ENCODE data around the gene AZIN2.

AZIN2 gene

GRCh38 chr1:33072707-33073106 is 8.2 kb upstream of the AZIN2 start:
- Histone ChIP-seq H3K27me3 (ENCODE audit: low read length) (no peaks in the 10 kb centered on the region), H3K9me3 (ENCODE audit: insufficient read depth, low read length) (no peaks in the 10 kb centered on the region), H3K9ac (ENCODE audit: low read length) (no peak overlapping the region), H3K27ac (ENCODE audit: low read depth, low read length) (no peak overlapping the region), H3K9me2 (replicated peaks; ENCODE audit: insufficient read depth, low read length) (no peaks in the 10 kb centered on the region), H4K20me1 (ENCODE audit: low read depth, low read length) (no peaks in the 10 kb centered on the region), H3K36me3 (ENCODE audit: low read length) (no peaks in the 10 kb centered on the region), H3K4me2 (ENCODE audit: low read depth, low read length, poor library complexity, severe bottlenecking) (no peak overlapping the region), H2AFZ (ENCODE audit: low read depth, low read length, severe bottlenecking) (no peak overlapping the region), H3K4me3 (ENCODE audit: insufficient read depth, low read length, poor library complexity, severe bottlenecking) (no peak overlapping the region), H3K79me2 (ENCODE audit: insufficient read depth, low read length) (no peaks in the 10 kb centered on the region), H3F3A (ENCODE audit: insufficient read depth) (no peaks in the 10 kb centered on the region)
- TF ChIP-seq EZH2phosphoT487 (conservative IDR thresholded peaks at IDR 0.05; ENCODE audit: low read length) (no peak), CTCF (IDR thresholded peaks at IDR 0.05; ENCODE audit: insufficient read depth, low read length, poor library complexity, severe bottlenecking) (no peak)

DNA sequence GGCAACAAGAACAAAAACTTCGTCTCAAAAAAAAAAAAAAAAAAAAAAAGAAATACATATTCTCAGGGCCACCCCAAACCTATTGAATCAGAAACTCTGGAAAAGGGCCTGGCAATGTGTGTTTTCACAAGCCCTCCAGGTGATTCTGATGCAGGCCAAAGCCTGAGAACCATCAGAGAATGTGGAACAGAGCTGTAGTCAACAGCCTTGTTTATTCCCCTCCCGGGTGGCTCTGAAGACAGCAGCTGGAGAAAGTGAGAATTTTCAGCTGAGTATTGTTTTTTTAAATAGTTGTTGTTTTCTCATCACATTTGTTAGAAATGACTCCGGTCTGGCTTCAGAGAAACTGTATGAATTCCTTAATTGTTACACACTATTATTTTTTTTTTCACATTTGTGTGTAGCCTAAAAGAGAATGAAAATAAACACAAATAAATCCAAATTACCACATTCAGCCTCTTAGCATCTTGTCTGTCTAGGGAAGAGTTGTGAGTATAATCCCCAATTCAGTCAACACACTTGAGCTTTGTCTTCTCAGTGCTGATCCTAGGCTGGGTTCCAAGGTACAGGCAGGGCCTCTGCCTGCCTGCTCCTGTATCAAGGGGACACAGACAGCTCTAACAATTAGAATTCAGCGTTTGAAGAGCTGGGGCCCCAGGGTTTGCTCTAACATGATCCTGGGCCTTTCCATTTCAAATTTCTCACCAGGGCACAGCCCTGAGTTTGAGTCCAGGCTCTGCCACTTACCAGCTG is 6.6 kb upstream of the AZIN2 start:
- no peaks in the 10 kb centered on the region for H3K79me2 ChIP-seq (ENCODE audit: insufficient read depth, low read length)
- H2AFZ ChIP-seq (ENCODE audit: low read depth, low read length, severe bottlenecking): no peak overlapping the region
- no peak for TF ChIP-seq CTCF (IDR thresholded peaks at IDR 0.05; ENCODE audit: insufficient read depth, low read length, poor library complexity, severe bottlenecking)
- no peak for TF ChIP-seq EZH2phosphoT487 (conservative IDR thresholded peaks at IDR 0.05; ENCODE audit: low read length)
- no peaks in the 10 kb centered on the region for H3F3A ChIP-seq (ENCODE audit: insufficient read depth)
- H3K9me2 ChIP-seq (replicated peaks; ENCODE audit: insufficient read depth, low read length): no peaks in the 10 kb centered on the region
- no peaks in the 10 kb centered on the region for H3K27me3 ChIP-seq (ENCODE audit: low read length)
- no peak overlapping the region for H3K4me2 ChIP-seq (ENCODE audit: low read depth, low read length, poor library complexity, severe bottlenecking)
- H3K36me3 ChIP-seq (ENCODE audit: low read length): no peaks in the 10 kb centered on the region
- no peaks in the 10 kb centered on the region for H4K20me1 ChIP-seq (ENCODE audit: low read depth, low read length)
- H3K9ac ChIP-seq (ENCODE audit: low read length): no peak overlapping the region
- H3K9me3 ChIP-seq (ENCODE audit: insufficient read depth, low read length): no peaks in the 10 kb centered on the region
- H3K4me3 ChIP-seq (ENCODE audit: insufficient read depth, low read length, poor library complexity, severe bottlenecking): no peak overlapping the region
- H3K27ac ChIP-seq (ENCODE audit: low read depth, low read length): no peak overlapping the region

- TF ChIP-seq CTCF (IDR thresholded peaks at IDR 0.05; ENCODE audit: insufficient read depth, low read length, poor library complexity, severe bottlenecking): no peak
- no peak for TF ChIP-seq EZH2phosphoT487 (conservative IDR thresholded peaks at IDR 0.05; ENCODE audit: low read length)
- no peaks in the 10 kb centered on the region for H3F3A ChIP-seq (ENCODE audit: insufficient read depth)
Observed at GRCh38 chr1:33078030-33078591, 2.8 kb upstream of the AZIN2 start.

More at GRCh38 chr1:33078030-33078591, 2.8 kb upstream of the AZIN2 start:
- H3K9me2 ChIP-seq (replicated peaks; ENCODE audit: insufficient read depth, low read length): no peaks in the 10 kb centered on the region
- H3K9ac ChIP-seq (ENCODE audit: low read length): no peak overlapping the region
- H3K79me2 ChIP-seq (ENCODE audit: insufficient read depth, low read length): no peaks in the 10 kb centered on the region
- no peaks in the 10 kb centered on the region for H3K27me3 ChIP-seq (ENCODE audit: low read length)
- no peaks in the 10 kb centered on the region for H3K9me3 ChIP-seq (ENCODE audit: insufficient read depth, low read length)
- H3K4me2 ChIP-seq (ENCODE audit: low read depth, low read length, poor library complexity, severe bottlenecking): no peak overlapping the region
- no peak overlapping the region for H3K4me3 ChIP-seq (ENCODE audit: insufficient read depth, low read length, poor library complexity, severe bottlenecking)
- H2AFZ ChIP-seq (ENCODE audit: low read depth, low read length, severe bottlenecking): no peak overlapping the region
- H3K27ac ChIP-seq (ENCODE audit: low read depth, low read length): no peak overlapping the region
- no peaks in the 10 kb centered on the region for H3K36me3 ChIP-seq (ENCODE audit: low read length)
- no peaks in the 10 kb centered on the region for H4K20me1 ChIP-seq (ENCODE audit: low read depth, low read length)

All from SU-DHL-6 (cell line).